ENCODE results near the gene HAX1.
"Not testable (repeated sequence)": the region's sequence is repeated elsewhere in the genome, so short reads cannot be mapped to it uniquely, and the experiment has no call there.

Gene HAX1

DNA sequence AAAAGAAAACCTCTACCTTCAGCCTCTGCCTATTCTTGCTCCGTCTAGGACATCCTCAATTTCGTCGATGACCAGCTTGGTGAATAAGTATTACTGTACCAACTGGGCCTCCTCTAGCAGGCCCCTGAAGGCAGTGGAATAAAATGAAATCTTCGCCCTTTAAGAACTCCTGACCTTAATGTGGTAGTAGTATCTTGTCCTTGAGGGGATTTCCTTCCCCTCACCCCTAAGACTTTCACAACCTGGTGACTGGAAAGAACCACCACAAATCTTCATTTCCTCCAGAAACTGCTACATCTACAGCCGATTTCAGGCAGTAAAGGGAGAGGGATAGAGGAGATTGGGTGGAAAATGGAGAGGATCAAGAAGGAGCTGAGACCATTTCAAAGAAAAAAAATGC lies 1.6 kb upstream of the HAX1 start:
- in situ Hi-C loops (cut with MboI; ENCODE audit: low pct_unique_long_range_greater_than_20kb, low sequenced_read_pairs), result no loop called here

DNA sequence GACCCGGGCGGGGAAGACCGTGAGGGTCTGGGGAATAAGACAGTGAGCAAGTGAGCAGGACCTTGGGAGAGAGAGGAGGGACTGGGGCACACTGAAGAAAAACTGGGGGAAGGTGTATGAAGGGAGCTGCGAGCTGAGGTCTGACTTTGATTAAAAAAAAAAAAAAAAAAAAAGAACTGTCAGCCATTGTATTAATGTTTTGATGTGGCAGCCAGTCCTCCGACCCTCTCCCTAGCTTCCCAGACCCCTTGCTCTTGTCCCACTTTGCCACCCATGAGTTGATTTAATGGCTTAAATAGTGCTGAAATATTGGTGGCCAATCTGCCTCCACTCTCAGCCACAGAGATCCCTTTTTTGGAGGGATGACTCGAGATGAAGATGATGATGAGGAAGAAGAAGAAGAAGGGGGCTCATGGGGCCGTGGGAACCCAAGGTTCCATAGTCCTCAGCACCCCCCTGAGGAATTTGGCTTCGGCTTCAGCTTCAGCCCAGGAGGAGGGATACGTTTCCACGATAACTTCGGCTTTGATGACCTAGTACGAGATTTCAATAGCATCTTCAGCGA lies 652 bp downstream of the HAX1 start:
- in situ Hi-C loops (cut with MboI; ENCODE audit: low pct_unique_long_range_greater_than_20kb, low sequenced_read_pairs), result no loop called here
- DNase-seq, result no peak

More for the DNA sequence above, 1.6 kb upstream of the HAX1 start:
- DNase-seq, result no peak

DNA sequence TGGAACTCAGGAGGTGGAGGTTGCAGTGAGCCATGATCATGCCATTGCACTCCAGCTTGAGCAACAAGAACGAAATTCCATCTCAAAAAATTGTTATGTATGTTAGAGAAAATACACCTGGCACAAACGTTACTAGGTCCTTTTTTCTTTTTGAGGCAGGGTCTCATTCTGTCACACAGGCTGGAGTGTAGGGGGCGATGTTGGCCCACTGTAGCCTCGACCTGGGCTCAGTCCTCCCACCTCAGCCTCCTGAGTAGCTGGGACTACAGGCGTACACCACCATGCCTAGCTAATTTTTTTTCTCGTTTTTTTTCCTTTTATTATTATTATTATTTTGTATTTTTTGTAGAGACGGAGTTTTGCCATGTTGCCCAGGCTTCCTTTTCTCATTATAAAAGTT lies 4.4 kb downstream of the HAX1 start:
- peak; percentile 19 for DNase-seq
- in situ Hi-C loops (cut with MboI; ENCODE audit: low pct_unique_long_range_greater_than_20kb, low sequenced_read_pairs), result no loop called here

GRCh38 chr1:154287591-154287990 lies 15.2 kb downstream of the HAX1 start:
- DNase-seq; in situ Hi-C loops (cut with MboI; ENCODE audit: low pct_unique_long_range_greater_than_20kb, low sequenced_read_pairs): not testable (repeated sequence)

GRCh38 chr1:154288661-154289060 lies 16.2 kb downstream of the HAX1 start:
- DNase-seq, result no peak
- in situ Hi-C loops (cut with MboI; ENCODE audit: low pct_unique_long_range_greater_than_20kb, low sequenced_read_pairs), result no loop called here

DNA sequence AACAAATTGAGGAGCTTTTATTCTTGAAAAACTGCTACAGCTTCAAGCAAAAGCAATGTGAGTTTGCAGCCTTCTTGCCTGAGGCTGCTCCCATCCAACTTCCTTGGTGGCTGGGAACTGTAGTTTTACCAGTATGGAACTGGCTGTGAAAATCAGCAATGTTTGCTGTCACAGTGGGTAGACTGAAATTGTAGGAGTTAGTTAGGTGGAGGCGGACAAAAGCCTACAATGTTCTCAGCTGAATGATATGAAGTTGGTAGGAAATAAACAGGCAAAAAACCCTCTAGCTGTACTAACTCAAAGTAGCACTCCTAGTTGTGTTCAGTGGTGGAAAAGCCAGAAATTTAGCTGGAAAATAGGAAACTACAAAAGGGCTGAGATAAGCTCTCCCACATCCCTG lies 18.5 kb downstream of the HAX1 start:
- in situ Hi-C loops (cut with MboI; ENCODE audit: low pct_unique_long_range_greater_than_20kb, low sequenced_read_pairs), result no loop called here
- DNase-seq, result no peak

- in situ Hi-C loops (cut with MboI; ENCODE audit: low pct_unique_long_range_greater_than_20kb, low sequenced_read_pairs), result no loop called here
- peak; percentile 18 for DNase-seq
Observed at GRCh38 chr1:154295408-154296235, 23.2 kb downstream of the HAX1 start.

DNA sequence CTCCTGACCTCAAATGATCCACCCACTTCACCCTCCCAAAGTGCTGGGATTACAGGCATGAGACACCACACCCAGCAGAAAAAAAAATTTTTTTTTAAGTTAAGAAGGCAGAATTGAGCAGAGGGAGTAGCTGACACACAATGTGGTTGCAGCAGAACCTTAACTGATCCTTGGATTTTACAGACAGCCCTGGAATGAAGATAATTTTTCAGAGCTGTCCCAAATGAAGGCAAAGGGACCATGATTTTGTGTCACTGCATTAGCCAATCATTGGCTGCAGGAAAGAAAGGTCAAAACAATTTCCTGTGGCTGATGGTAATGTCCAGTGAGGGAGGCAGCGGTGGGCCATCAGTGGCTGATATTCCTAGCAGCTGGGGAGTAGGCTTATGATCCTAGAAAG lies 29.2 kb downstream of the HAX1 start:
- in situ Hi-C loops (cut with MboI; ENCODE audit: low pct_unique_long_range_greater_than_20kb, low sequenced_read_pairs), result no loop called here
- DNase-seq, result no peak

GRCh38 chr1:154304664-154305337 lies 32.4 kb downstream of the HAX1 start:
- in situ Hi-C loops (cut with MboI; ENCODE audit: low pct_unique_long_range_greater_than_20kb, low sequenced_read_pairs), result no loop called here
- DNase-seq, result no peak

DNA sequence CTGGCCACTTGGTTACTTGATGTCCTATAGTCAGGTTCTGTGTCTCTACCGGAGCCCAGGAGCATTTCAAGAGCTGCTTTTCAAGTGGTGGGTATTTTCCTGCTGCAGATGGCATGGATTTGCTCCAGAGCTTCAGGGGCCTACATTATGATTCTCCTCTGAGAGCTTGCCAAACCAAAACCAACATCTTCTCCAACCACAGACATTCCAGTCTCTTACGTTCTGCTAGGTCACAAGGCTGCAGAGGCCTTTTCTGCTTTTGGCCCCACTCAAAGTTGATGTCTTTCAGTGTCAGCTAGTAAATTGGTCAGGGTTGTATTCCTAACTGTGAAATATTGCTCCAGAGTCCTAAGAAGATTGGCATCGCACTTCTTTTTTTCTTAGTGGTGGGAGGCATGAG lies 33.7 kb downstream of the HAX1 start:
- DNase-seq, result no peak
- in situ Hi-C loops (cut with MboI; ENCODE audit: low pct_unique_long_range_greater_than_20kb, low sequenced_read_pairs), result no loop called here

GRCh38 chr1:154307670-154308270 lies 35.3 kb downstream of the HAX1 start:
- in situ Hi-C loops (cut with MboI; ENCODE audit: low pct_unique_long_range_greater_than_20kb, low sequenced_read_pairs); DNase-seq: not testable (repeated sequence)

DNA sequence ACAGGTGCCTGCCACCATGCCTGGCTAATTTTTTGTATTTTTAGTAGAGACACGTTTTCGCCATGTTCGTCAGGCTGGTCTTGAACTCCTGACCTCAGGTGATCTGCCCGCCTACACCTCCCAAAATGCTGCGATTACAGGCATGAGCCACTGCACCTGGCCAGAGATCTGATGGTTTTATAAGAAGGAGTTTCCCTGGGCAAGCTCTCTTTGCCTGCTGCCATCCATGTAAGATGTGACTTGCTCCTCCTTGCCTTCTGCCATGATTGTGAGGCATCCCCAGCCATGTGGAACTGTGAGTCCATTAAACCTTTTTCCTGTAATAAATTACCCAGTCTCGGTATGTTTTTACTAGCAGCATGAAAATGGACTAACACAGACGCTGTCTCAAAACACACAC lies 36.7 kb downstream of the HAX1 start:
- DNase-seq; in situ Hi-C loops (cut with MboI; ENCODE audit: low pct_unique_long_range_greater_than_20kb, low sequenced_read_pairs): not testable (repeated sequence)

GRCh38 chr1:154312229-154313065 lies 40.0 kb downstream of the HAX1 start:
- DNase-seq; in situ Hi-C loops (cut with MboI; ENCODE audit: low pct_unique_long_range_greater_than_20kb, low sequenced_read_pairs): not testable (repeated sequence)

DNA sequence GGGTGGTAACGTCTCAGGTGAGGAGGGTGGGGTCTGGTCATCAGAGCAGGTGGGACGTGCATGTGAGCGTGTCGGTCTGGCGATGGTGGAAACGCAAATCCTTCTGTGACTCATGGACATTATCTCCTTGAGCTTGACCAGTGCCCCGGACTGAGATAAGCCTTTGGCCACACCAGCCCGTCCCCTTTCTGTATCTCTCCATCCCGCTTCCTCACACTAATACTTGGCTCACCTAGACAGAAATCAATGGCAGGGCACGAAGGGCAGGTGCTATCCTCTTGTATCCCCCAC lies 40.6 kb downstream of the HAX1 start:
- in situ Hi-C loops (cut with MboI; ENCODE audit: low pct_unique_long_range_greater_than_20kb, low sequenced_read_pairs), result no loop called here
- no peak for DNase-seq

GRCh38 chr1:154314226-154314625 lies 41.8 kb downstream of the HAX1 start:
- in situ Hi-C loops (cut with MboI; ENCODE audit: low pct_unique_long_range_greater_than_20kb, low sequenced_read_pairs); DNase-seq: not testable (repeated sequence)

- DNase-seq, result no peak
- in situ Hi-C loops (cut with MboI; ENCODE audit: low pct_unique_long_range_greater_than_20kb, low sequenced_read_pairs), result no loop called here
Observed at GRCh38 chr1:154316704-154317103, 44.3 kb downstream of the HAX1 start.

GRCh38 chr1:154318386-154318785 lies 46.0 kb downstream of the HAX1 start:
- no peak for DNase-seq
- in situ Hi-C loops (cut with MboI; ENCODE audit: low pct_unique_long_range_greater_than_20kb, low sequenced_read_pairs), result no loop called here

GRCh38 chr1:154320882-154321608 lies 48.6 kb downstream of the HAX1 start, which contains the start of gene AQP10:
Gene AQP10, plus strand, starts transcription at chr1:154321093. Its CDS starts 63 bp downstream, at chr1:154321156.
- in situ Hi-C loops (cut with MboI; ENCODE audit: low pct_unique_long_range_greater_than_20kb, low sequenced_read_pairs), result no loop called here
- DNase-seq, result peak; percentile 40

DNA sequence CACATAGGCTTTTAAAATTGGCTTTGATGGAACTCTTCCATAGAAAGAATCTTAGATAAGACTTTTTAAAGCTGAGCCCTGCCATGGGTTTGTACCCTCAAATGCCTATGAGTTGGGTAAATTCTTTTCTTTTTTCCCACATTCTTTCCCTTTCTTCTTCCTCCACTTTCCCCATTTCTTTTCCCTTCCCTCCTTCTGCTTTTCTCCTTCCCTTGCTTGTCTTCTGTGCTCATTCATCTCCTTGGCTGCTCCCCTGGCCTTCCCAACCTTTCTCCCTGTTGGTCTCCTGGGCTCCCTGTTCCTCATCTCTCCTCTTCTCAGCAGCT lies 49.1 kb downstream of the HAX1 start:
- in situ Hi-C loops (cut with MboI; ENCODE audit: low pct_unique_long_range_greater_than_20kb, low sequenced_read_pairs); DNase-seq: not testable (repeated sequence)

Measured in KBM-7 (cell line).